ENCODE data around the gene TMEM108. TPM values are rescaled to one million over a fixed set of nuclear protein-coding genes. Genes with fewer than 3 reads are reported as not detected.

Gene TMEM108
- total and polyA plus RNA-seq, 2 experiments from 2014 or later = 7.4 to 15.3 TPM

DNA sequence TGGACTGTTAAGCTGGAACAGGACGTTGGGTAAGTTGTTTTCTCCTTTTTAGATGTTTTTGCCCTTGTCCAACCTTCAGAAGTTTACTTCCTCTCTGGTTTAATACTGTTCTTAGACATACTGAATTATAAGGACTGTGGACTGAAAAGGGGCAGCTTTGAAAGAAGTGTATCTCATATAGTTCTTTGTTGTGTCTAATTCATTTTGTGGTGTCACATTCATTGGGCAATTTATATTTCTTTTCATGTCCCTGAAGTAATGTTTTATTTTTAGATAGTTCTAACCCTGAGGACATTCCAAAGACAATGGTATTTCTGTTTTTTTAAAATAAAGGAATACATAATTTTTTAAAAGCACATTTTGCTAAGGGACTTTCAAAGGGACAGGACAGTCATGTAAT lies 45.2 kb downstream of the TMEM108 start:
- H3K9me2 ChIP-seq (ENCODE audit: insufficient read depth) = peaks cover 6% of the 10 kb centered on the region; the same call in 1 of the 2 replicates
- peaks cover 4% of the 10 kb centered on the region; the same call in 1 of the 3 replicates for H3K36me3 Mint-ChIP-seq (ENCODE audit: low read depth)
- no peak overlapping the region for H2AFZ ChIP-seq
- no peaks in the 10 kb centered on the region for H3K27me3 Mint-ChIP-seq (ENCODE audit: insufficient read depth, low read depth, poor library complexity)
- no peak overlapping the region for H3K27ac Mint-ChIP-seq
- no peaks in the 10 kb centered on the region for H3K9me3 Mint-ChIP-seq
- H4K20me1 ChIP-seq (replicated peaks; ENCODE audit: insufficient read depth) = peaks cover 6% of the 10 kb centered on the region; the same call in 1 of the 2 replicates
- no peaks in the 10 kb centered on the region; the same call in 1 of the 3 replicates for H3K4me1 Mint-ChIP-seq
- H3K4me1 ChIP-seq (ENCODE audit: insufficient read depth) = no peaks in the 10 kb centered on the region
- H3K27ac ChIP-seq (ENCODE audit: low read depth) = no peak overlapping the region
- no peaks in the 10 kb centered on the region for H3F3A ChIP-seq (replicated peaks; ENCODE audit: low read depth)
- H3K79me2 ChIP-seq (replicated peaks; ENCODE audit: insufficient read depth) = peaks cover 9% of the 10 kb centered on the region; the same call in 1 of the 2 replicates
- H3K27me3 ChIP-seq (ENCODE audit: insufficient read depth) = no peaks in the 10 kb centered on the region
- H3K36me3 ChIP-seq (ENCODE audit: insufficient read depth) = no peaks in the 10 kb centered on the region
- no peak overlapping the region for H3K4me2 ChIP-seq
- DNase-seq (ENCODE audit: low spot score) = no peak
- TF ChIP-seq CREB1 (CRISPR knock-in tag; IDR thresholded peaks at IDR 0.05; ENCODE audit: low read depth) = no peak
- TF ChIP-seq POLR2AphosphoS5 (IDR thresholded peaks at IDR 0.05; ENCODE audit: low read depth) = no peak
- TF ChIP-seq CTCF (conservative IDR thresholded peaks at IDR 0.05; ENCODE audit: low read depth in 2 of 2) = no peak
- TF ChIP-seq ZNF114 (CRISPR knock-in tag; IDR thresholded peaks at IDR 0.05) = no peak
- TF ChIP-seq, protein P1, sequence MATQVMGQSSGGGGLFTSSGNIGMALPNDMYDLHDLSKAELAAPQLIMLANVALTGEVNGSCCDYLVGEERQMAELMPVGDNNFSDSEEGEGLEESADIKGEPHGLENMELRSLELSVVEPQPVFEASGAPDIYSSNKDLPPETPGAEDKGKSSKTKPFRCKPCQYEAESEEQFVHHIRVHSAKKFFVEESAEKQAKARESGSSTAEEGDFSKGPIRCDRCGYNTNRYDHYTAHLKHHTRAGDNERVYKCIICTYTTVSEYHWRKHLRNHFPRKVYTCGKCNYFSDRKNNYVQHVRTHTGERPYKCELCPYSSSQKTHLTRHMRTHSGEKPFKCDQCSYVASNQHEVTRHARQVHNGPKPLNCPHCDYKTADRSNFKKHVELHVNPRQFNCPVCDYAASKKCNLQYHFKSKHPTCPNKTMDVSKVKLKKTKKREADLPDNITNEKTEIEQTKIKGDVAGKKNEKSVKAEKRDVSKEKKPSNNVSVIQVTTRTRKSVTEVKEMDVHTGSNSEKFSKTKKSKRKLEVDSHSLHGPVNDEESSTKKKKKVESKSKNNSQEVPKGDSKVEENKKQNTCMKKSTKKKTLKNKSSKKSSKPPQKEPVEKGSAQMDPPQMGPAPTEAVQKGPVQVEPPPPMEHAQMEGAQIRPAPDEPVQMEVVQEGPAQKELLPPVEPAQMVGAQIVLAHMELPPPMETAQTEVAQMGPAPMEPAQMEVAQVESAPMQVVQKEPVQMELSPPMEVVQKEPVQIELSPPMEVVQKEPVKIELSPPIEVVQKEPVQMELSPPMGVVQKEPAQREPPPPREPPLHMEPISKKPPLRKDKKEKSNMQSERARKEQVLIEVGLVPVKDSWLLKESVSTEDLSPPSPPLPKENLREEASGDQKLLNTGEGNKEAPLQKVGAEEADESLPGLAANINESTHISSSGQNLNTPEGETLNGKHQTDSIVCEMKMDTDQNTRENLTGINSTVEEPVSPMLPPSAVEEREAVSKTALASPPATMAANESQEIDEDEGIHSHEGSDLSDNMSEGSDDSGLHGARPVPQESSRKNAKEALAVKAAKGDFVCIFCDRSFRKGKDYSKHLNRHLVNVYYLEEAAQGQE (IDR thresholded peaks at IDR 0.05; ENCODE audit: unreplicated experiment) = no peak
- TF ChIP-seq EZH2 (IDR thresholded peaks at IDR 0.05; ENCODE audit: low read depth, unreplicated experiment) = no peak
- TF ChIP-seq, protein P2, sequence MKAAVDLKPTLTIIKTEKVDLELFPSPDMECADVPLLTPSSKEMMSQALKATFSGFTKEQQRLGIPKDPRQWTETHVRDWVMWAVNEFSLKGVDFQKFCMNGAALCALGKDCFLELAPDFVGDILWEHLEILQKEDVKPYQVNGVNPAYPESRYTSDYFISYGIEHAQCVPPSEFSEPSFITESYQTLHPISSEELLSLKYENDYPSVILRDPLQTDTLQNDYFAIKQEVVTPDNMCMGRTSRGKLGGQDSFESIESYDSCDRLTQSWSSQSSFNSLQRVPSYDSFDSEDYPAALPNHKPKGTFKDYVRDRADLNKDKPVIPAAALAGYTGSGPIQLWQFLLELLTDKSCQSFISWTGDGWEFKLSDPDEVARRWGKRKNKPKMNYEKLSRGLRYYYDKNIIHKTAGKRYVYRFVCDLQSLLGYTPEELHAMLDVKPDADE (IDR thresholded peaks at IDR 0.05) = no peak
- TF ChIP-seq, protein P3, sequence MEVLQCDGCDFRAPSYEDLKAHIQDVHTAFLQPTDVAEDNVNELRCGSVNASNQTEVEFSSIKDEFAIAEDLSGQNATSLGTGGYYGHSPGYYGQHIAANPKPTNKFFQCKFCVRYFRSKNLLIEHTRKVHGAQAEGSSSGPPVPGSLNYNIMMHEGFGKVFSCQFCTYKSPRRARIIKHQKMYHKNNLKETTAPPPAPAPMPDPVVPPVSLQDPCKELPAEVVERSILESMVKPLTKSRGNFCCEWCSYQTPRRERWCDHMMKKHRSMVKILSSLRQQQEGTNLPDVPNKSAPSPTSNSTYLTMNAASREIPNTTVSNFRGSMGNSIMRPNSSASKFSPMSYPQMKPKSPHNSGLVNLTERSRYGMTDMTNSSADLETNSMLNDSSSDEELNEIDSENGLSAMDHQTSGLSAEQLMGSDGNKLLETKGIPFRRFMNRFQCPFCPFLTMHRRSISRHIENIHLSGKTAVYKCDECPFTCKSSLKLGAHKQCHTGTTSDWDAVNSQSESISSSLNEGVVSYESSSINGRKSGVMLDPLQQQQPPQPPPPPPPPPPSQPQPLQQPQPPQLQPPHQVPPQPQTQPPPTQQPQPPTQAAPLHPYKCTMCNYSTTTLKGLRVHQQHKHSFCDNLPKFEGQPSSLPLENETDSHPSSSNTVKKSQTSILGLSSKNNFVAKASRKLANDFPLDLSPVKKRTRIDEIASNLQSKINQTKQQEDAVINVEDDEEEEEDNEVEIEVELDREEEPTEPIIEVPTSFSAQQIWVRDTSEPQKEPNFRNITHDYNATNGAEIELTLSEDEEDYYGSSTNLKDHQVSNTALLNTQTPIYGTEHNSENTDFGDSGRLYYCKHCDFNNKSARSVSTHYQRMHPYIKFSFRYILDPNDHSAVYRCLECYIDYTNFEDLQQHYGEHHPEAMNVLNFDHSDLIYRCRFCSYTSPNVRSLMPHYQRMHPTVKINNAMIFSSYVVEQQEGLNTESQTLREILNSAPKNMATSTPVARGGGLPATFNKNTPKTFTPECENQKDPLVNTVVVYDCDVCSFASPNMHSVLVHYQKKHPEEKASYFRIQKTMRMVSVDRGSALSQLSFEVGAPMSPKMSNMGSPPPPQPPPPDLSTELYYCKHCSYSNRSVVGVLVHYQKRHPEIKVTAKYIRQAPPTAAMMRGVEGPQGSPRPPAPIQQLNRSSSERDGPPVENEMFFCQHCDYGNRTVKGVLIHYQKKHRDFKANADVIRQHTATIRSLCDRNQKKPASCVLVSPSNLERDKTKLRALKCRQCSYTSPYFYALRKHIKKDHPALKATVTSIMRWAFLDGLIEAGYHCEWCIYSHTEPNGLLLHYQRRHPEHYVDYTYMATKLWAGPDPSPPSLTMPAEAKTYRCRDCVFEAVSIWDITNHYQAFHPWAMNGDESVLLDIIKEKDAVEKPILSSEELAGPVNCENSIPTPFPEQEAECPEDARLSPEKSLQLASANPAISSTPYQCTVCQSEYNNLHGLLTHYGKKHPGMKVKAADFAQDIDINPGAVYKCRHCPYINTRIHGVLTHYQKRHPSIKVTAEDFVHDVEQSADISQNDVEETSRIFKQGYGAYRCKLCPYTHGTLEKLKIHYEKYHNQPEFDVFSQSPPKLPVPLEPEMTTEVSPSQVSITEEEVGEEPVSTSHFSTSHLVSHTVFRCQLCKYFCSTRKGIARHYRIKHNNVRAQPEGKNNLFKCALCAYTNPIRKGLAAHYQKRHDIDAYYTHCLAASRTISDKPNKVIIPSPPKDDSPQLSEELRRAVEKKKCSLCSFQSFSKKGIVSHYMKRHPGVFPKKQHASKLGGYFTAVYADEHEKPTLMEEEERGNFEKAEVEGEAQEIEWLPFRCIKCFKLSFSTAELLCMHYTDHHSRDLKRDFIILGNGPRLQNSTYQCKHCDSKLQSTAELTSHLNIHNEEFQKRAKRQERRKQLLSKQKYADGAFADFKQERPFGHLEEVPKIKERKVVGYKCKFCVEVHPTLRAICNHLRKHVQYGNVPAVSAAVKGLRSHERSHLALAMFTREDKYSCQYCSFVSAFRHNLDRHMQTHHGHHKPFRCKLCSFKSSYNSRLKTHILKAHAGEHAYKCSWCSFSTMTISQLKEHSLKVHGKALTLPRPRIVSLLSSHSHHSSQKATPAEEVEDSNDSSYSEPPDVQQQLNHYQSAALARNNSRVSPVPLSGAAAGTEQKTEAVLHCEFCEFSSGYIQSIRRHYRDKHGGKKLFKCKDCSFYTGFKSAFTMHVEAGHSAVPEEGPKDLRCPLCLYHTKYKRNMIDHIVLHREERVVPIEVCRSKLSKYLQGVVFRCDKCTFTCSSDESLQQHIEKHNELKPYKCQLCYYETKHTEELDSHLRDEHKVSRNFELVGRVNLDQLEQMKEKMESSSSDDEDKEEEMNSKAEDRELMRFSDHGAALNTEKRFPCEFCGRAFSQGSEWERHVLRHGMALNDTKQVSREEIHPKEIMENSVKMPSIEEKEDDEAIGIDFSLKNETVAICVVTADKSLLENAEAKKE (CRISPR knock-in tag; IDR thresholded peaks at IDR 0.05) = no peak
- TF ChIP-seq EZH2phosphoT487 (IDR thresholded peaks at IDR 0.05; ENCODE audit: unreplicated experiment) = no peak
- TF ChIP-seq STAT1 (IDR thresholded peaks at IDR 0.05; ENCODE audit: unreplicated experiment) = no peak
- no peak for TF ChIP-seq NANOG (IDR thresholded peaks at IDR 0.05; ENCODE audit: borderline replicate concordance)
- TF ChIP-seq ZNF331 (CRISPR knock-in tag; IDR thresholded peaks at IDR 0.05; ENCODE audit: low read depth) = no peak
- no peak for TF ChIP-seq JUNB (IDR thresholded peaks at IDR 0.05; ENCODE audit: unreplicated experiment)
- ATAC-seq = no peak
- H3K4me3 ChIP-seq = no peak overlapping the region
- no peak overlapping the region for H3K4me3 Mint-ChIP-seq
